K562 (cell line): ENCODE measurements around the gene PDE5A. TPM values are rescaled to one million over a fixed set of nuclear protein-coding genes. Genes with fewer than 3 reads are reported as not detected.

Experiments
- ATAC-seq: fragments of 200-7000 bp; cut with Tn5 transposase; 3 replicates; pipeline ENCODE4 v1.9.1; 2020; ENCODE audit warnings: moderate library complexity
- BruUV-seq: library from RNA; stranded (reverse); fragments of 400-500 nt; replicated peaks from 2 replicates; lab custom pipeline; 2021; lab: Mats Ljungman, UMichigan
- CTCF ChIA-PET: fragments of 300-600 bp; formaldehyde crosslinking; extraction: SDS; loops from one replicate; lab custom pipeline; 2021; ENCODE audit warnings: low intra/inter-chr PET ratio; lab: Yijun Ruan, JAX
- POLR2A ChIA-PET: fragments of 300-600, 350-650 bp; sonication (Branson Sonifier 250); formaldehyde crosslinking; extraction: SDS; loops from one replicate; lab custom pipeline; 2021; ENCODE audit warnings: antibody characterized with exemption, inconsistent platforms; lab: Yijun Ruan, JAX
- DNase-seq, 4 experiments: peaks; one replicate each; pipeline versions ENCODE4 v3.0.0 to v3.0.0-alpha.2; 2011 to 2018; ENCODE audit warnings: low spot score in 3 of 4, mixed read lengths in 3 of 4; ENCODE audit errors: extremely low read depth in 1 of 4
- FAIRE-seq: peaks from 2 replicates; lab custom pipeline; 2011; peaks lifted over from hg19 to GRCh38; lab: Jason Lieb, UNC
- H2AFZ ChIP-seq: 2 replicates; pipeline ENCODE4 v1.6.0; 2011; ENCODE audit warnings: low read depth, low read length, control low read depth, inconsistent platforms
- H3K27ac ChIP-seq: fragments of 200-600 bp; 3 replicates; pipeline ENCODE4 v1.8.0; 2011; ENCODE audit warnings: low read depth, mild to moderate bottlenecking, control low read depth, inconsistent platforms, low read length, moderate library complexity, mixed read lengths; ENCODE audit errors: extremely low read depth
- H3K27me3 ChIP-seq, 2 experiments: fragments of 300-600 bp in 1 of 2; 2 replicates in 1 of 2; 3 replicates in 1 of 2; pipeline versions ENCODE4 v1.6.0 to v1.8.0; 2011; ENCODE audit warnings: inconsistent platforms in 2 of 2, low read length in 2 of 2, mild to moderate bottlenecking in 1 of 2, mixed read lengths in 1 of 2, moderate library complexity in 1 of 2; ENCODE audit not compliant: control insufficient read depth in 2 of 2, insufficient read depth in 2 of 2
- H3K36me3 ChIP-seq: fragments of 300-600 bp; 3 replicates; pipeline ENCODE4 v1.8.0; 2011; ENCODE audit warnings: mild to moderate bottlenecking, low read length, inconsistent platforms; ENCODE audit not compliant: control insufficient read depth, insufficient read depth
- H3K4me1 ChIP-seq, 2 experiments: fragments of 200-600 bp in 1 of 2; replicated peaks in 1 of 2; 2 replicates in 1 of 2; 3 replicates in 1 of 2; pipeline versions ENCODE4 v1.5.1 to v1.8.0; 2011; ENCODE audit warnings: inconsistent platforms in 2 of 2, low read length in 2 of 2, mild to moderate bottlenecking in 1 of 2, mixed read lengths in 1 of 2, moderate library complexity in 1 of 2; ENCODE audit not compliant: control insufficient read depth in 2 of 2, insufficient read depth in 2 of 2
- H3K4me2 ChIP-seq: 2 replicates; pipeline ENCODE4 v1.6.1; 2011; ENCODE audit warnings: low read length, control low read depth, inconsistent platforms, mixed read lengths; ENCODE audit not compliant: insufficient read depth
- H3K4me3 ChIP-seq: fragments of 200-600 bp; sonication (generic), shearing (Covaris generic); 2 replicates; pipeline ENCODE4 v1.5.1; 2016; ENCODE audit warnings: control low read depth, inconsistent platforms
- H3K79me2 ChIP-seq: fragments of 200-600 bp; 3 replicates; pipeline ENCODE4 v1.8.0; 2011; ENCODE audit warnings: low read length, inconsistent platforms; ENCODE audit not compliant: control insufficient read depth, insufficient read depth
- H3K9ac ChIP-seq, 2 experiments: 2 replicates each; pipeline versions ENCODE4 v1.6.0 to v1.6.1; 2011; ENCODE audit warnings: low read depth in 2 of 2, low read length in 2 of 2, control low read depth in 1 of 2, inconsistent platforms in 1 of 2, mild to moderate bottlenecking in 1 of 2, mixed read lengths in 1 of 2; ENCODE audit not compliant: insufficient read depth in 1 of 2
- H3K9me1 ChIP-seq: one replicate; pipeline ENCODE4 v1.6.0; 2011; ENCODE audit warnings: inconsistent platforms, mild to moderate bottlenecking, low read length, moderate library complexity; ENCODE audit not compliant: control insufficient read depth, insufficient read depth
- H3K9me3 ChIP-seq: replicated peaks from 2 replicates; pipeline ENCODE4 v1.5.1; 2011; ENCODE audit warnings: low read depth, low read length, inconsistent platforms; ENCODE audit not compliant: control insufficient read depth, insufficient read depth
- H4K20me1 ChIP-seq: replicated peaks from 2 replicates; pipeline ENCODE4 v1.6.1; 2011; ENCODE audit warnings: low read length, inconsistent platforms, mixed read lengths; ENCODE audit not compliant: control insufficient read depth, insufficient read depth
- ARHGAP35 ChIP-seq: fragments of 450-650 bp; IDR thresholded peaks from 2 replicates; pipeline ENCODE4 v1.6.1; 2018; ENCODE audit not compliant: partially characterized antibody
- CC2D1A ChIP-seq: fragments of 450-650 bp; IDR thresholded peaks from 2 replicates; pipeline ENCODE4 v1.6.1; 2017; ENCODE audit warnings: mild to moderate bottlenecking
- DLX4 ChIP-seq: fragments of 250-450 bp; sonication (Bioruptor Pico); IDR thresholded peaks from 2 replicates; pipeline ENCODE4 v1.6.1; 2021; ENCODE audit warnings: mild to moderate bottlenecking
- EGR1 ChIP-seq: fragments of 450-650 bp; conservative IDR thresholded peaks from 2 replicates; pipeline ENCODE4 v1.6.1; 2017; ENCODE audit warnings: mild to moderate bottlenecking
- LCOR ChIP-seq: sonication (generic); formaldehyde crosslinking; IDR thresholded peaks from 2 replicates; pipeline ENCODE4 v1.8.0; 2022; ENCODE audit warnings: mild to moderate bottlenecking, missing genetic modification reagents
- RNF219 ChIP-seq: fragments of 250-450 bp; sonication (Bioruptor Pico); IDR thresholded peaks from 2 replicates; pipeline ENCODE4 v1.5.0; 2022; ENCODE audit warnings: mild to moderate bottlenecking
- TOE1 ChIP-seq, 2 experiments: fragments of 450-650 bp in 1 of 2; sonication (generic) in 1 of 2; formaldehyde crosslinking in 1 of 2; IDR thresholded peaks; 2 replicates each; pipeline versions ENCODE4 v1.7.1 to v1.8.0; 2016 to 2022; ENCODE audit warnings: borderline replicate concordance in 2 of 2, mild to moderate bottlenecking in 2 of 2, antibody characterized with exemption in 1 of 2, inconsistent platforms in 1 of 2, low read depth in 1 of 2, missing genetic modification reagents in 1 of 2, moderate library complexity in 1 of 2
- ZBTB33 ChIP-seq: sonication (generic); formaldehyde crosslinking; IDR thresholded peaks from 2 replicates; pipeline ENCODE4 v1.8.1; 2023; ENCODE audit warnings: mild to moderate bottlenecking, missing genetic modification reagents
- ZNF232 ChIP-seq: sonication (generic); formaldehyde crosslinking; IDR thresholded peaks from 2 replicates; pipeline ENCODE4 v1.8.0; 2022; ENCODE audit warnings: mild to moderate bottlenecking, missing genetic modification reagents
- WGBS: fragments of 100-300 bp; shearing (Covaris generic); methylation state at CpG from one replicate; pipeline ENCODE4 v1.1.6; 2016; ENCODE audit warnings: low coverage, mixed read lengths; ENCODE audit not compliant: insufficient coverage; ENCODE audit errors: missing lambda C conversion rate; 5-methylcytosine and 5-hydroxymethylcytosine counted together
- in situ Hi-C: fragments of 300-500 bp; cut with MboI; formaldehyde crosslinking; loops from 4 replicates; pipeline ENCODE4 v1.15.0; 2018; ENCODE audit warnings: inconsistent platforms, mixed read lengths
- intact Hi-C: fragments of 100-400 bp; cut with micrococcal nuclease; formaldehyde crosslinking; loops from 2 replicates; pipeline ENCODE4 v1.14.2; 2022
- polyA plus RNA-seq, 8 experiments: library from polyadenylated mRNA; depleted of rRNA in 4 of 8; stranded (reverse) in 5 of 8; unstranded in 3 of 8; fragments of >200 nt; fragmentation: Nextera tagmentation in 2 of 8; fragmentation: Illumina TruSeq in 1 of 8; extraction: Ambion mirVana in 2 of 8; extraction: Trizol in 1 of 8; gene quantifications; 2 replicates each; pipeline versions ENCODE4 v1.2.1 to v1.2.3, GENCODE V29; 2011 to 2014; ENCODE audit warnings: inconsistent platforms in 1 of 8, missing spikeins in 1 of 8
- total RNA-seq, 7 experiments: library from RNA; depleted of rRNA in 6 of 7; stranded (reverse); fragments of >200 nt in 6 of 7; fragmentation: Illumina TruSeq in 2 of 7; extraction: Trizol in 2 of 7; gene quantifications; 2 replicates each; pipeline versions ENCODE4 v1.2.1 to v1.2.3, GENCODE V29; 2011 to 2021; ENCODE audit warnings: low replicate concordance in 1 of 7

PDE5A gene
- total and polyA plus RNA-seq, 9 of the 15 experiments (the other 6 are each of a cell fraction or from before 2014, with no cell fraction given): 0.07 to 1.9 (median 0.29) TPM

- FAIRE-seq (no peak), DNase-seq (no peak), ATAC-seq (no peak)
- in situ Hi-C loops (no loop called here), intact Hi-C loops (no loop called here)
- WGBS: 30% methylated on average over 6 of the region's 6 CpGs
- no peaks in the 10 kb centered on the region for H3K36me3 ChIP-seq
- no peaks in the 10 kb centered on the region for H4K20me1 ChIP-seq
- H3K27ac ChIP-seq: no peak overlapping the region
- H3K4me1 ChIP-seq: no peaks in the 10 kb centered on the region
- POLR2A ChIA-PET: no interaction called here
- no peak overlapping the region for H3K4me2 ChIP-seq
- H3K4me3 ChIP-seq: no peak overlapping the region
- no peak overlapping the region for H3K9ac ChIP-seq
- H3K9me3 ChIP-seq: no peaks in the 10 kb centered on the region
- no peaks in the 10 kb centered on the region for H3K79me2 ChIP-seq
- no peak for TF ChIP-seq DLX4 (CRISPR knock-in tag)
- TF ChIP-seq TOE1 (IDR thresholded peaks at IDR 0.05; ENCODE audit: borderline replicate concordance): no peak
- no peak for TF ChIP-seq TOE1 (CRISPR knock-in tag; IDR thresholded peaks at IDR 0.05; ENCODE audit: borderline replicate concordance, low read depth)
- TF ChIP-seq ARHGAP35: no peak
- no peak for TF ChIP-seq ZNF232 (CRISPR knock-in tag)
- TF ChIP-seq RNF219 (CRISPR knock-in tag): no peak
- TF ChIP-seq EGR1: no peak
- no peak for TF ChIP-seq LCOR (CRISPR knock-in tag)
- no peak for TF ChIP-seq ZBTB33 (CRISPR knock-in tag)
- no peak for TF ChIP-seq CC2D1A
- no peaks in the 10 kb centered on the region for H3K27me3 ChIP-seq
- CTCF ChIA-PET: no interaction called here
- H3K9me1 ChIP-seq: no peaks in the 10 kb centered on the region
- no peak overlapping the region for H2AFZ ChIP-seq
- no TSS peak for BruUV-seq
Measured at GRCh38 chr4:119536572-119537528, 91.8 kb downstream of the PDE5A start.
